IPS-20b (cell line): Measurements from ENCODE around the gene RBM26.

ENCODE experiments used
- H3K27ac ChIP-seq: one replicate; pipeline ENCODE4 v1.5.1; 2013; ENCODE audit warnings: low read length
- H3K27me3 ChIP-seq: 2 replicates; pipeline ENCODE4 v1.6.1; 2013; ENCODE audit warnings: mild to moderate bottlenecking, low read length, inconsistent platforms; ENCODE audit not compliant: insufficient read depth
- H3K36me3 ChIP-seq: 2 replicates; pipeline ENCODE4 v1.6.1; 2013; ENCODE audit warnings: low read depth, mild to moderate bottlenecking, inconsistent platforms, low read length, moderate library complexity; ENCODE audit not compliant: insufficient read depth
- H3K4me1 ChIP-seq: 2 replicates; pipeline ENCODE4 v1.6.1; 2013; ENCODE audit warnings: mild to moderate bottlenecking, control low read depth, inconsistent platforms, low read length, moderate library complexity; ENCODE audit not compliant: insufficient read depth
- H3K4me3 ChIP-seq: 2 replicates; pipeline ENCODE4 v1.5.1; 2013; ENCODE audit warnings: mild to moderate bottlenecking, low read length, inconsistent platforms
- H3K9ac ChIP-seq: 2 replicates; pipeline ENCODE4 v1.6.1; 2013; ENCODE audit warnings: low read depth, mild to moderate bottlenecking, inconsistent platforms, low read length, moderate library complexity
- H3K9me3 ChIP-seq: 2 replicates; pipeline ENCODE4 v1.6.1; 2013; ENCODE audit warnings: mild to moderate bottlenecking, low read depth, low read length, inconsistent platforms; ENCODE audit not compliant: insufficient read depth

Gene RBM26

DNA sequence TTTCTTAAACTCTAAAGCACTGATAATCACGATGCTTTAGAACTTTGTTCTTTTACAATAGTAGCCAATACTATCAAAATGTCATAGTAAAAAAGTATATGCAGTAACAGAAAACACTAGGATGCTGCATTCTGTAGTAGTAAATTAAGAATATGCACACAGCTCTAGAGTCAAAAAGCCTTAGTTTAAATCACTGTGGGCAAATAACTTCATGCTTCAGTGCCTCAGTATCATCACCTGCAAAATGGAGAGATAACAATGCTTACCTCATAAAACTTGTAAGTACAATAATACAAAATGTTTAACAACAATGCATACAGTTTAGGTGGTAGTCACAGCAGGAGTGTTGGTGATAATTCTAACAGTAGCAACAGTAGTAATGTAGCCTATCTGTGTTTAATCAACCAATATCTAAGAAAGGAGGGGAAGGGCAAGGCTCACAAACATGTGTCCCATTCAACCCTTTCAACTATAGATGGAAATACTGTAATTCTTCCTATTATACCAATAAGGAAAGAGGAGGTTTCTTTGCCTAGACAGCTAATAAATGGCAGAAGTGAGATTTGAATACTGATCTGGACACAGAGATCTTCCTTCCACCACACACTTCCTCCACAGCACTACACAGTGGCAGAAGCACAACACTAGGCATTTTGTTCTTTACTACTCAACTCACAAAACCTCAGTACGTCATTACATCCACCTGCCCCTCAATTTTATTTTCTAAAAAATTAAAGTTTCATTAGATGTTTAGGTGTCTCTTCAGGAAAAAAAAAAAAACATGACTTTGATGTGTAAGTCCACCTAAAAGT, 4.6 kb downstream of the RBM26 start:
- Histone ChIP-seq H3K36me3 (peaks cover 41% of the 10 kb centered on the region), H3K27ac (no peak overlapping the region), H3K9ac (no peak overlapping the region)

DNA sequence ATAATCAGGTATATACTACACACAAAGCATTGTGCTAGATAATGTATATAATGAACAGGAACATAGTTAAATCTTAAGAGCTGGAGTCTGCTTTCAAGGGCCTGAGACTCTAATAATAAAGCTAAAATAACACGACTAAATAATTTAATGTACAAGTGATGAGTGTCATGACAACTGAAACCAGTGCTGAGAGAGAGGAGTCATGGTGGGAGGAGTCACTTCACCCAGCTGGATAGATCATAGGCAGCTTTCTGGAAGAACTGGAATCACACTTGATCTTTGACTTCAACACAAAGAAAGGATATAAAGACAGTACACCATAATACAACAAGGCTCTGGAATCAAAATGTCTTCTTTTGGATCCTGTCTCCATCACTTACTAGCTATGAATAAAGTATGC, 7.1 kb downstream of the RBM26 start:
- Histone ChIP-seq H3K36me3 (peaks cover 52% of the 10 kb centered on the region), H3K4me3 (no peak overlapping the region), H3K9ac (no peak overlapping the region), H3K9me3 (peaks cover 9% of the 10 kb centered on the region; the same call in 1 of the 2 replicates), H3K27me3 (no peaks in the 10 kb centered on the region), H3K4me1 (peaks cover 12% of the 10 kb centered on the region; the same call in 1 of the 2 replicates), H3K27ac (no peak overlapping the region)

More for the DNA sequence above, 4.6 kb downstream of the RBM26 start:
- Histone ChIP-seq H3K9me3 (no peaks in the 10 kb centered on the region), H3K4me3 (no peak overlapping the region; the same call in 1 of the 2 replicates), H3K27me3 (no peaks in the 10 kb centered on the region), H3K4me1 (peaks cover 18% of the 10 kb centered on the region; the same call in 1 of the 2 replicates)

DNA sequence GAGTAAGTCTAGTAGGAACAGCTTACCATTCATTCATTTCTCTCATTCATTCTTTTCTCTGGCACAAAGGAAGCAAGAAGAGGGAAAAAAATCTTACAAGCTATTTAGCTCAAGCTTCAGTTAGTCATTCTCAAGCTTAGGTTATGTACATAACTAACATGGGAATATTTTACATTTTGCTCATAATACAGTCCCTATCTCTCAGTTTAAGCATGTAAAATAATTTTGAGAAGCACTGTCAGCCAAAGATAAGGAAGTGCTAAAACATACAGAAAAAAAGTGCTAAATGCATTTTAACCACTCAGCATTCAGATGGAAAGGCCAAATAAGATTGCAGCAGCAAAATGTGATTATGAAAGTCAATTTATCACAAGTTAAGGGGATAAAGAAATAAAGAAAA, 7.9 kb downstream of the RBM26 start:
- peaks cover 11% of the 10 kb centered on the region; the same call in 1 of the 2 replicates for H3K4me1 ChIP-seq
- H3K27ac ChIP-seq, result no peak overlapping the region
- peaks cover 52% of the 10 kb centered on the region for H3K36me3 ChIP-seq

DNA sequence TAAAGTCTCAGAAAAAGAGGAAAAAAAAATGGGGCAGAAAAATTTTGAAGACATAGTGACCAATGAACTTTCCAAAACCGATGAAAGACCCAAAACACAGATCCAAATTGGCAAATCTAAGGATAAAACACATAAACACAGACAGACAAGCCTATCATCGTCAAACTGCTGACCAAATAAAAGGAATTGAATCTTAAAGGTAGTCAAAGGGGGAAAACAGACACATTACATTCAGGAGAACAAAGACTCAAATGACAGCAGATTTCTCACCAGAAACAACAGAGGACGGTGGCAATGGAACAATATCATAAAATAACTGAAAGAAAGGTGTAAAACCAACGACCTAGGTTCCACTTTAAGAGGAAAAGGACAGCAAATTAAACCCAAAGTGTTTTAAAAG, 10.2 kb downstream of the RBM26 start:
- H3K27ac ChIP-seq, result no peak overlapping the region
- H3K9ac ChIP-seq, result no peak overlapping the region
- H3K9me3 ChIP-seq, result peaks cover 9% of the 10 kb centered on the region; the same call in 1 of the 2 replicates
- H3K36me3 ChIP-seq, result peaks cover 56% of the 10 kb centered on the region
- peaks cover 4% of the 10 kb centered on the region; the same call in 1 of the 2 replicates for H3K4me1 ChIP-seq
- no peak overlapping the region for H3K4me3 ChIP-seq
- no peaks in the 10 kb centered on the region for H3K27me3 ChIP-seq

More for the DNA sequence above, 7.9 kb downstream of the RBM26 start:
- Histone ChIP-seq H3K9me3 (peaks cover 9% of the 10 kb centered on the region; the same call in 1 of the 2 replicates), H3K4me3 (no peak overlapping the region), H3K27me3 (no peaks in the 10 kb centered on the region), H3K9ac (no peak overlapping the region)

DNA sequence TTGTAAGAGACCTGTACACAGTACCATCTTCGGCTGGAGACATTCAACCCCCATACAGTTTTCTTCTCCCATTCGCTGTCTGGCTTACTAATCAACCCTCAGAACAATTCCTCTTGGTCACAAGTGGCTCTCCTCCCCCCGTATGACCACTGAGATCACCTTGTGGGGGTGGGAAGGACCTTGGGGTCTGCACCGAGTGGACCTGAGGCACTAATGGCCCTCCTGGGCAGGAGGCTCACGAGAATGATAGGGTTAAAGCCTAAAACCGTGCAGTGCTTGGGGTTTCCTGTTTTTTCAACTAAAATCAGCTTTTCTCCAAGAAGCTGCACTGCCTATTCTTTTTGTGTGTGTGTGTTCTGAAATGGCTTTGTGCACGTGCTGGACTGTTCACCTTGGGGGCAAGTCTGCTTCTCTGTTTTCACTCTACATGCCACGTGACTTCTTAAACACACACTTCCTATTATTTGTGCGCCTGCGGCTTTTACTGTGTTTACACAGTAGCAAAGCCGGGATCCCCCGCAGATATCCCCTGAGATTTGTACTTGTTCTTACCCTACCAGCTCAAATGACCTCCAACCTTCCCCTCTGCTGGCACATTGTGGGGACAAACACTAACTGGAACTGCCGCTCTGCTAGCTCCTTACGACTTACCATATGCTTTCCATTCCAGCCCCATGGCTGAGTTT, 12.3 kb downstream of the RBM26 start:
- peaks cover 9% of the 10 kb centered on the region; the same call in 1 of the 2 replicates for H3K9me3 ChIP-seq
- peaks cover 34% of the 10 kb centered on the region for H3K36me3 ChIP-seq
- H3K9ac ChIP-seq, result no peak overlapping the region
- H3K27me3 ChIP-seq, result no peaks in the 10 kb centered on the region
- no peak overlapping the region for H3K4me3 ChIP-seq
- no peak overlapping the region for H3K27ac ChIP-seq
- peaks cover 4% of the 10 kb centered on the region; the same call in 1 of the 2 replicates for H3K4me1 ChIP-seq

DNA sequence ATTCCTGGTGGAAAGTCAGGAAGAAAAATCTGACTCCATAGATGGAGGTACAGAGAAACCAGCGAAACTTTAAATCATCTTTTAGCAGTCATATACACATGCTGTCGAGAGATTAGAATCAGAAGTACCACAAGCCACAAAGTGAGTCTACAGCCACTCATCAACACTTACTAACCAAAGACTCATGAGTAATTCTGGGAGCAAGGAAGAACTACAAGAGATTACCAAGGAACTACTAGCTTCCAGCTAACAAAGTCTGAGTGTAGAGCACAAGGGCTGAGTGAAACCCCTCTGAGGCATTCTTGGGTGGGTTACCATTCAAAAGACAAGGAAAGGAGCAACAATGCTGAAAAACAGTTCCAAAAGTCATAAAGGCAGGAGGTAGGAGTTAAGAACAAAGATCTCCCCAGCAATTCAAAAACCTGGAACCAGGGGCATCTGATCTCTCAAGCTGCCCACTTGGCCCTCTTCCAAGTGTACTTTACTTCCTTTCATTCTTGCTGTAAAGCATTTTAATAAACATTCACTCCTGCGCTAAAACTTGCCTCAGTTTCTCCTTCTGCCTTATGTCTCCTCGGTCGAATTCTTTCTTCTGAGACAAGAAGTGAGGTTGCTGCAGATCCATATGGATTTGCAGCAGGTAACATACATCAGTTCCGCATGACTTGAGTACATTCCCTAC, 13.0 kb downstream of the RBM26 start:
- no peak overlapping the region for H3K4me3 ChIP-seq
- peaks cover 27% of the 10 kb centered on the region for H3K36me3 ChIP-seq
- H3K9me3 ChIP-seq, result peaks cover 9% of the 10 kb centered on the region; the same call in 1 of the 2 replicates
- H3K27me3 ChIP-seq, result no peaks in the 10 kb centered on the region
- no peak overlapping the region for H3K27ac ChIP-seq
- no peak overlapping the region for H3K9ac ChIP-seq
- H3K4me1 ChIP-seq, result peaks cover 4% of the 10 kb centered on the region; the same call in 1 of the 2 replicates

DNA sequence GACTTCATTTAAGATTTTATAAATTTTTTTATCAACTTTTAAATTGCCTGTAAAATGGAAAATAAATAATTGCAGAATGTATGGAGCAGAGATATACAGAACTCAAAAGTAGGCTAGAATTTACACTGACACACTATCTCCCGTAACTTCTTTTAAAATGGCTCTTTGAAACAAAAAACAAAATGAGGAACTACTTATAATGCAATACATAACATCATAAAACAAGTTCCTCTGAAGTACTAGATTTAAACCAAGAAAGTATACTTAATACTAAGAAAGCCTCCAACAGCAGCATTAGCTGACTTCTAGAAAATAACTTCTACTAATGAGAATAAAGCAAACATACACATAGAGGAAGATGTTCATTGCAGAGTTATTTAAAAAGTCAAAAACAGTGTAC, 17.0 kb downstream of the RBM26 start:
- Histone ChIP-seq H3K9ac (no peak overlapping the region), H3K36me3 (peaks cover 4% of the 10 kb centered on the region; the same call in 1 of the 2 replicates), H3K27me3 (no peaks in the 10 kb centered on the region), H3K4me3 (no peak overlapping the region), H3K4me1 (peaks cover 8% of the 10 kb centered on the region; the same call in 1 of the 2 replicates), H3K27ac (no peak overlapping the region), H3K9me3 (no peaks in the 10 kb centered on the region)

DNA sequence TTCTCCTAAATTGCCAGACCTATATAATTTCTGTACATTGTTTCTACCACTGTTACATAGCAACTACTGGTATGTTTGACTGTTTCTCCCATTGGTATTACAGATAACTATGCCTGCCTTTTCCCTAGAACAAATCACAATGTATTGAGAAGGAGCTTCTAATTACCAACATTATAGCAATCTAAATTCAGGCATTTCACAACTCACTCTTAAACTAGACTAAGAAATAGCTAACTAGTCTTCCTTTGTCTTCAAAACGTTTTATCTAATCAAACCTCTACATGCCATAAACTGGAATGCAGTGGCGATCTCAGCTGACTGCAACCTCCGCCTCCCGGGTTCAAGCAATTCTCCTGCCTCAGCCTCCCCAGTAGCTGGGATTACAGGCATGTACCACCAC, 18.2 kb downstream of the RBM26 start:
- H3K27ac ChIP-seq, result no peak overlapping the region
- no peak overlapping the region for H3K9ac ChIP-seq
- H3K4me3 ChIP-seq, result no peak overlapping the region
- no peaks in the 10 kb centered on the region for H3K9me3 ChIP-seq
- H3K27me3 ChIP-seq, result no peaks in the 10 kb centered on the region
- H3K4me1 ChIP-seq, result peaks cover 13% of the 10 kb centered on the region
- H3K36me3 ChIP-seq, result peaks cover 4% of the 10 kb centered on the region; the same call in 1 of the 2 replicates

DNA sequence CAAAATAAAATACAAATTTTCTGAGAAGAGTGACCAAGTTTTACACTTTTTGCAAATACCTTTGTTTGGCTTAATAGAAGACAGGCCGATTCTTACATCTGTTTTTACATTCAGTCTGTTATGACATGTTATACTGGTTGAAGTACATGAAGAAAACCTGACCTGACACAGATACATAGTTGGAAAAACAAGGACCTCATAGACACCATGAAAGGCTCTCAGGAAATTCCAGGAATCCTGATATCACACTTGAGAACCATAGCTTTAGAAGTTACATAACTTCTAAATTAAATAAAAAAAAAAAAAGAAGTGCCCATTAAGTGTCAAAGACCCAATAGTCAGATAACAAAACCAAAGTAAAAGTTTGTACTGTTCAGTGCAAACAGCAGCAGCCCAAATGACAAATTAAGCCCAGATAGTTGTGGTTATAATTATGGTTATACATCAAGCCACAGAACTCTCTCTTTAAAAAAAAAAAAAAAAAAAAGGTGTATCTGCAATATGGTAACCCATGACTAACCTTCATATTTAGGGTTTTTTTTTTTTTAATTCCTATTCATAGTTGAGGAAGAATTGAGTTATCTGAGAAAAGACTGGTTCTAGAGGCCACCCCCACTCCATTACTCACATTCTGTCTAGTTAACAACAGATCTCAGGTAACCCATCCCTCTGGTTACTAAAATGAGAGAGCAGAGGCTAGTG, 19.8 kb downstream of the RBM26 start:
- Histone ChIP-seq H3K4me3 (no peak overlapping the region), H3K4me1 (peaks cover 13% of the 10 kb centered on the region), H3K27me3 (no peaks in the 10 kb centered on the region), H3K27ac (no peak overlapping the region), H3K36me3 (peaks cover 4% of the 10 kb centered on the region; the same call in 1 of the 2 replicates), H3K9me3 (no peaks in the 10 kb centered on the region), H3K9ac (no peak overlapping the region)

DNA sequence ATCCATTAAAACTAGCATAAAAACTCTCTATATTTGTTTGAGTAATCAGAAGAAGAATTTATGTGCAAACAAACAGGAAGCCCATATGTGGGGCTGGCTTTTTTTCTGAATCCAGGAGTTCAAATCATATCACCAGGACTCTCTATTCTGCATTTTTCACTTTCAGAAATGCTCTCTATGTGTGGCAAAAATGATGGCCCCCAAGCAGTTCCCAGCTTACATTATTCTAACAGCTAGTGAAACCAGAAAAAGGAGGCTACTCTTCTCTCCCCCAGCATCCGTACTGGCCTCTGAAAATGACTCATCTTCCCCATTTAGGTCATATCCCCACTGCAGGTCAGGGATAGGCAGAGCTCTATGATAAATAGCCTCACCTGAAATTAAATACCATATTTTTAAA, 20.4 kb downstream of the RBM26 start:
- Histone ChIP-seq H3K27me3 (no peaks in the 10 kb centered on the region), H3K9me3 (no peaks in the 10 kb centered on the region), H3K4me1 (peaks cover 13% of the 10 kb centered on the region), H3K4me3 (no peak overlapping the region), H3K27ac (no peak overlapping the region), H3K9ac (no peak overlapping the region), H3K36me3 (no peaks in the 10 kb centered on the region)
